Uterus (tissue), 2 donors: ENCODE measurements around the gene PRKCE.

Source experiments
- POLR2A ChIP-seq, 2 donors: fragments of 450-650 bp; IDR thresholded peaks; one replicate each; pipeline ENCODE4 v1.6.1; 2016; ENCODE audit warnings: antibody characterized with exemption in 2 of 2, mild to moderate bottlenecking in 1 of 2, moderate library complexity in 1 of 2
- TF ChIP-seq, protein P1 (sequence below), 4 experiments: fragments of 200-600 bp in 2 of 4; fragments of 450-650 bp in 2 of 4; sonication (generic) in 2 of 4; IDR thresholded peaks; one replicate each; pipeline ENCODE4 v1.5.1; 2016 to 2019; ENCODE audit warnings: antibody characterized with exemption in 4 of 4, mild to moderate bottlenecking in 2 of 4, moderate library complexity in 1 of 4

DNA sequence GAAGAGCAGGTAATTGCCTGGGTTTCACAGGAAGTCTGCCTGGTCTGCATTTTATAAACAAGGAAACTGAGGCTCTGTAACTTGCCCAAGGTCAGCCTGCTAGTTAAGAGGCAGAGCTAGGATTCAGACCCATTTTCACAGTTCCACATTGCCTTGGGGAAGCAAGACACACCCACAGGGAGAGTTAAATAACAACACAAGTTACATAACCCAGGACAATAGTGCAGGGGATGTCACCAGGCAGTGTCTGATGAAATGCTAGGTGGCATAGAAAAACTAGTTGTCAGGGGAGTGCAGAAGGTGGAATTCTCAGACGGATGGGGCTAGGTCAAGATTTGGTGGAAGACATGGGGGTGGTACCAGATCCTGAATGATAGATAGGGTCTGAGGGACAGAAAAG lies 69.7 kb downstream of the PRKCE start:
- TF ChIP-seq, protein P1, sequence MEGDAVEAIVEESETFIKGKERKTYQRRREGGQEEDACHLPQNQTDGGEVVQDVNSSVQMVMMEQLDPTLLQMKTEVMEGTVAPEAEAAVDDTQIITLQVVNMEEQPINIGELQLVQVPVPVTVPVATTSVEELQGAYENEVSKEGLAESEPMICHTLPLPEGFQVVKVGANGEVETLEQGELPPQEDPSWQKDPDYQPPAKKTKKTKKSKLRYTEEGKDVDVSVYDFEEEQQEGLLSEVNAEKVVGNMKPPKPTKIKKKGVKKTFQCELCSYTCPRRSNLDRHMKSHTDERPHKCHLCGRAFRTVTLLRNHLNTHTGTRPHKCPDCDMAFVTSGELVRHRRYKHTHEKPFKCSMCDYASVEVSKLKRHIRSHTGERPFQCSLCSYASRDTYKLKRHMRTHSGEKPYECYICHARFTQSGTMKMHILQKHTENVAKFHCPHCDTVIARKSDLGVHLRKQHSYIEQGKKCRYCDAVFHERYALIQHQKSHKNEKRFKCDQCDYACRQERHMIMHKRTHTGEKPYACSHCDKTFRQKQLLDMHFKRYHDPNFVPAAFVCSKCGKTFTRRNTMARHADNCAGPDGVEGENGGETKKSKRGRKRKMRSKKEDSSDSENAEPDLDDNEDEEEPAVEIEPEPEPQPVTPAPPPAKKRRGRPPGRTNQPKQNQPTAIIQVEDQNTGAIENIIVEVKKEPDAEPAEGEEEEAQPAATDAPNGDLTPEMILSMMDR (IDR thresholded peaks at IDR 0.05) = no peak
- TF ChIP-seq POLR2A (IDR thresholded peaks at IDR 0.05) = no peak
